HPDE6-E6E7 (cell line): ENCODE measurements around the gene HEG1.

Source experiments
- DNase-seq: peaks from one replicate; pipeline ENCODE4 v3.0.0; 2011; ENCODE audit warnings: missing footprints; ENCODE audit errors: extremely low spot score

The HEG1 gene

DNA sequence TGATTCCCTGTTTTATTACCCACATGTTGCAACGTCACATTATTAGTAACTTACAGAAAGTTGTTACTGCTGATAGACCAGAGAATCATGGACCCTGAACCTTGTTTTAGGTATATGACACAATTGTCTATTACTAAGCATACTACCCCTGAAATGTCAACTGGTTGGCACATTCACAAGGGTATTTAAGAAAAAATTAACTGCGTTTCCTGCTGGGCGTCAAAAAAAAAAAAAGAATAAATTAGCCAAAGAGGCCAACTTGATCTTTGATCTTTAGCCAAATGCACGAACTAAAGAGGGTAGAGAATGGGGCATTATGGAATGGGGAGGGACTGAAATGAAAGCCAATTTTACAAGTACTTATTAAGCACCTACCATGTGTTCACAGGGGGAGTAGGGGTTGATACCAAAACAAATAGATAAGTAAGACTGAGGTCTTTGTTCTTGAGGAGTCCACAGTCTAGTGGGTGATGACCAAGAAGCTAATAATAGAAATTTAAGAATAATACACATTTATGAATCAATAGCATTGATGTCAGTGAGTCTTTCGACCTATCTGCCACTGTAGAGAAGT lies 103.4 kb downstream of the HEG1 start:
- no peak for DNase-seq

DNA sequence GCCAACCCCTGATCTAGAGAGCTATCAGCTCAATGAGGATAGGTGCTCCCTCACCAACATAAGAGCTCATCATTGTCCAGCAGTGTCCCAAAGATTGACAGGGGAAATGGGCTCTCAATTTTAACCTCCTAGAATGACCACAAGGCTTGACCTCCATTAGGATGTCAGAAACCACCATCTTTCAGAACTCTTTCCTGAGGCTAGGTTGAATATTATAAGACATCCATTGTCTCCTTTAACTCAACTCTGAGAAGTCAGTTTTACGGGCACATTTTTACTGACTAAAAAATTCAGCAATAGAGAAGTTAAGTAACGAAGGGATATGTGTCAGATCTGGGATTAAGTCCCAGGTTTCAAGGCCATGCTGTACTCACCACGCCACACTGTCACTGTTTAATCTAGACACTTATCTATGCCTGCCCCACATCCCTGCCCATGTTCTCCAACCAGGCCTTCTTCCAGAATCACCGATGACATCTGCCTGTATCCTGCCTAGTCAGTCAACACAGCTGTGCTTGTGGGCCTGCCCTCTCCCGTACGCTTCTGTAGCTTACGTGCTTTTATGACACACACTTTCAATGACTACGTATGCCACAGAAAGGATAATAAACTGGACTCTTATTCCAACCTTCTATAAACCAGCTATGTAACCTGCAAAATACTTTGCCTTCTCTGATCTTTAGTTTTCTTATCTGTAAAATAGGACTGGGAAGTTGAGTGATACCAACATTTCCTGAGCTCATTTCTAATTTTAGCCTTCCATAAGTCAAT lies 104.1 kb downstream of the HEG1 start:
- DNase-seq: no peak

DNA sequence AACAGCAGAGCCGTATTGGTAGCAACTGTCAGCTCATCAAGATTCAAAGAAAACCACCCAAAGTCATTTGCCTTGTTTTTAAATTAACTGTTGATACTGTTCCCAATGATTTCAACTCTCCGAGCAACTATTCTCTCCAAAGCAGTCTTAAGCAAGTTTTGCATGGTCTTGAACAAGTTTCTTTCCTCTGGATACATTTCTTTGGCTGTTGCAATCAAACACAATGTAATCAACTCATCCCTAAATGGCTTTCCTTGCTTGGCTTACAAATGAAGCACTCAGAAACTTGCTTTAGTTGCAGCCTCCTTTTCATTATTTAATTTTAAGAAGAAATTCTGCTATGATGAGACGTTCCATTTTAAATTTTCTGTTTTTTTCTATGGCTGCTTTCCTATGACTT lies 105.8 kb downstream of the HEG1 start:
- no peak for DNase-seq

DNA sequence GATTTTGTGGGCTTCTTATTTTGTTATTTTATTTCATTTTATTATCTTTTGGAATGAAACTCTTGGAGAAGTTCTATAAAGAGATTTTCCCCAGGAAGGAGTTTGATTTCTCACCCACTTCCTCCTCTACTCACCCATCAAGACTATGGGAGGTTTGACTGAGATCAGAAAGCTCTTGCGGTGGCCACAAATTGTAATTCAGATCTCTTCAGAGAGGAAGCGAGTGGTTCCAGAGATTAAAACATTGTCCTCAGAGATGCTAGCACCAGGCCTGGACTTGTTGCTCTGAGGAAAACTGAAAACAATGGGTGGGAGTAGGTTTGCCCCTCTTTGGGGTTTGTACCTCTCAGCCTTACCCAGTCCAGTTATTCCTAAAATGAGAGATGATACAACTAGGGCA lies 113.2 kb downstream of the HEG1 start:
- DNase-seq: no peak

DNA sequence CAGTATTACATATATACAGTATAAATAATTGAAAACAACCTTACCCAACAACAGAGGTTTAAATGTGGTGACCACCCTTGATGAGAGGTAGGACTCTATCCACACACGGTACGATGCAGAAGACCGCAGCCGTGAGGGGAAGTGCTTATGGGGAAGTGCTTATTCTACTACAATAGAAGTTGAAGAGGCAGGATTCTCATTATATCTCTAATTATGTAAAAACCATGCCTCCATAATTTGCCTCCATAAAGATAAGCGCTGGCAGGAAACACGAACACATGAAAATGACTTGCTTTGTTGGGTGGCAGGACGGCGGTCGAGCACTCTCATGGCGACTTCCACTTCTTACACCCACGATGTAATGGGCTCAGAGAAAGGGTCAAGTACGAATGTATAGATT lies 114.0 kb downstream of the HEG1 start:
- no peak for DNase-seq

DNA sequence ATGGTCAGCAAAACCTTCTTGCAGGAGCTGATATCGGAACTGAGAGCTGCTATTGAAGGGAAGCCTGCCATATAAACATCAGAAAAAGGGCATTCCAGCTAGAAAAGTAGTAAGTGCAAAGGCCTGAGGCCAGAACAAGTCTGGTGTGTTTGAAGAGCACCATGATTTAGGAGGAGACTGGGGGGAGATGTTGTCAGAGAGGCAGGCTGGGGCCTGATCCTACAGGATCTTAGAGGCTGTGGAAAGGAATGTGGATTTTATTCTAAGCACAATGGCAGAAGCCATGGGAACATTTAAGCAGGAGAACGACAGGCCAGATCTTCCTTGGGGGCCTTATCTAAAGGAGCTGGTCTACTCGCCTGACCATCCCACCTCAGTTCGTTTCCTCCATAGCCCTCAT lies 116.1 kb downstream of the HEG1 start:
- DNase-seq: no peak

DNA sequence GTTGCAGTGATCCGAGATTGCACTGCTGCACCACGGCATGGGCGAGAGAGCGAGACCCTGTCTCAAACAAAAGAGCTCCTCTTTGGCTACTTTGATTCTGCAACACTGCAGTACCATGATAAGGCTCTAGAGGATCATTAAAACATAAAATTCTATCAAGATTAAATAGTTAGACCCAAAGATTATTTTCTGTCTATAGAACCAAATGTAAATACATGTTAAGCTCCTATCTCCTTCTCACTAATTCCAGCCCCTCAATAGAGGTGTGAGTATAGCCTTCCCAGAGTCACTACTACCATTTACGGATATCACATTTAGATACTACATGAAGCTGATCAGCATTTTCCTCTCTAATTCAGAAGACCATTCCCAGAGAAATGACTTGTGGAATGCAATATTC lies 116.9 kb downstream of the HEG1 start:
- DNase-seq: no peak

DNA sequence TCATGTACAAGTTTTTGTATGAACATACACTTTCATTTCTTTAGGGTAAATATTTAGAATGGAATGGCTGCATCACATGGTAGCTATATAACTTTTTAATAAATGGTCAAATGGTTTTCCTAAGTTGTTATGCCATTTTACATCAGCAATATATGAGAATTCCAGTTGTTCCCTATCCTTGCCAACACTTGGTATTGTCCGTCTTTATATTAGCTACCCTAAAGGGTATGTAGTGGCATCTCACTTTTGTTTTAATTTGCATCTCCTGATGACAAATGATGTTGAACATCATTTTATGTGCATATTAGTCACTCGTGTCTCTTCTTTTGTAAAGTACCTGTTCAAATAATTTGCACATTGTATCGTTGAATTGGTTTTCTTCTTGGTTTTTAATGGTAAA lies 118.7 kb downstream of the HEG1 start:
- no peak for DNase-seq

DNA sequence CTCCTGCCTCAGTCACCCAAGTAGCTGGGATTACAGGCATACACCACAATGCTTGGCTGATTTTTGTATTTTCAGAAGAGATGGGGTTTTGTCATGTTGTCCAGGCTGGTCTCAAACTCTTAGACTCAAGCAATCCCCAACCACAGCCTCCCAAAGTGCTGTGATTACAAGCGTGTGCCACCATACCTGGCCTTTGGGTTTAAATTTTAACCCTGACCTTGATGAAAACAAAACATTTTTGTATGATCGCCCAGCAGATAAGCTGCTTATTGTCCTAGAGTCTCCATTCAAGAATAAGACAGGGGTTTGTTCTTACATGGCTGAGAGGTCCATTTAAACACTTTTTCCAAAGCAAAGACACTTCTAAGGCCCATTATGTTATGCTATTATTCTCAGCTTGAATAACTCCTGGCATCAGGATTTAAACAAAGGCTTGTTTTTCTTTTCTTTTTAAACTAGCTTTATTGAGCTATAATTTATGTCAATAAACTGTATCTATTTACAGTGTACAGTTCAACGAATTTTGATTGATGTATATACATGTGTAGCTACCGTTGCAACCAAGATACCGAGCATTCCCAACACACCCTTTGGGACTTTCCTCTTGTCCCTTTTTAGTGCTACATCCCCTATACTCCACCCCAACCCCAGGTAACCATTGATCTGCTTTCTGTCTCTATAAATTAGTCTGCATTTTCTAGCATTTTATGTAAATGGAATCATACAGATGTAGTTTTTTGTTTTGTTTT lies 119.8 kb downstream of the HEG1 start:
- no peak for DNase-seq

DNA sequence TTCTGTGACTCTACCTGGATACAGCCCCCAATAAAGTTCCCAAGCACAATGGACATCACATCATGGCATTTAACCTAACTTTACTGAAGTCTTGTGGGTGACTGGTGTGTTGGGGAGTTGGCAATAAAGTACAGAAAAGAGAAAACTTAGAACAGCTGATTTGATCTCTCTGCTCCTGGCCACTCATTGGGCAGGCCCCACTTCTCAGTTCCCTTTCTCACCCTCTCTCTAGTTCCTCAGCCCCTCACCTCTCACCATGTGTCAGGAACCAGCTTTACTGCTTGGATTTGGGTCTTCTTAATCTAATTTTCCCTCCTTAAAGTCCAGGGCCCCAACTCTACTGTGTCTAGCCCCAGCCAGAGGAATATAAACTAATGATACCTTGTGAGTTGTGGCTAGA lies 120.5 kb downstream of the HEG1 start:
- no peak for DNase-seq

DNA sequence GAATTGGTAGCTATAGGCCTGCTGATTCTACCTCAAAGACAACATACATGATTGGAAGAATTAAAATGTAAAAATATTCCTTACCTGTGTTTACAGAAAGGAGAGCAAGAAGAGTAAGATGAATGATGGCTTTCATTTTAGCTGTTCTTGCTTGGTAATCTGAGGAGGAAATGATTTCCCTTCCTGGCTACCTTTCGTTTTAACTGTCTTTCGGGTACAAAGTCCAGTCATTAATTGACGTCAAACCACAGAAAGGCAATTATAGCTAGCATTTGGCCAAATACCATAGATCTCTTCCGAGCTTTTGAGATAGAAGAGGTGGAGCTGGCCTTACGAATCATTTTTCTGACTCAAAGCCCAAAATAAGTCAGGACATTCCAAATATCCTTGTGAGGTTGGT lies 121.2 kb downstream of the HEG1 start, which contains the start of gene MUC13:
Gene MUC13, minus strand, starts transcription at position 175 of the 400 bp plus-strand sequence. Its CDS starts 39 bp downstream, at position 136.
- DNase-seq: no peak

DNA sequence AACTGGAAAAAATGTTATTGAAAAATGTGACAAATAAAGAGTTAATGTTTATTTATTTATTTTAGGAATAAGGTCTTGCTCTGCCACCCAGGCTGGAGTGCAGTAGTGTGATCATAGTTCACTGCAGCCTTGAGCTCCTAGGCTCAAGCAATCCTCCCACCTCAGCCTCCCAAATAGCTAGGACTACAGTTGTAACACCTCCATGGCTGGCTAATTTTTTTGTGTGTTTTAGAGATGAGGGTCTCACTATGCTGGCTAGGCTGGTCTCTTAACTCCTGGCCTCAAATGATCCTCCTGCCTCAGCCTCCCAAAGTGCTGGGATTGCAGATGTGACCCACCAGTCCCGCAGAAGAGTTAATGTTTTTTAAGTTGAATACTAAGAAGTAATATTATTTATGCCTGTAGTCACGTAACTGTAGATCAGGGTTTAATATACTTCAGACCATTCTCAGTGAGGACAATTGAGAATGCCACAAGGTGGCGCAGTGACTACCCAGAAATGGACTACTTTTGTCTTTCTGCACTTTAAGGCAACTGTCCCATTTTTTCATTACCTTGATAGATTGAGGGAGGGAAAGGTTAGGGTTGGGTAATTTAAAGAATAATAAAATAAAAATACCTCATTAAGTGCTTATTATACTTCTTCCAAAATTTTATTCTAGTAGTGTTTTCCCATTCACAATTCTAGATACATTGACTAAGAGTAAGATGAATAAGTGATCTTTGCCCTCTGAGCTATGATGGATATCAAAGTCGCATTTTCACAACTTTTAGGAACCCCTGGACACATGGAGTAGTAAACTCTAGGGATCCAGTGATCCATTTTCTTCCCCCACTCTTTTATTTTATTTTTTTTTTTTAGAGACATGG lies 127.2 kb downstream of the HEG1 start:
- DNase-seq: peak; percentile 22

DNA sequence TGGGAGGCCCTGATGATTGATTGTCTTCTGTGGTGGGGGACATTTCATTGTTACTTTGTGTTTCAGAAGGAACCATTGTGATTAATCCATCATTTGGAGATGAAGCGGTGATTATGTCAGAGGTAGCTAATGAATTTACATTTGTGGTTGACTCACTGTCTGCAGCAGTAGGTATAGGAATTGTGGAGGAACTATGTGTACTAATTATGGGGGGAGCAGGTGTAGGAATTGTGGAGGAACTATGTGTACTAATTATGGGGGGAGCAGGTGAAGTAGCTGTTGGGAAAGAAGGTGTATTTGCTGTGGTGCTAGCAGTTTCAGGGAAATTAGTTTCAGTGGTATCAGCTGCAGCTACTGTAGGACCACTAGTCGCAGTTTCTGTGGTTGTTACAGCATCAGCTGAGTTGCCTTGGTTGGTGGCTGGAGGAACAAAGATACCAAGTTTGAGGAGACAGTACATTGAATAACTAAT lies 128.2 kb downstream of the HEG1 start:
- DNase-seq: no peak

DNA sequence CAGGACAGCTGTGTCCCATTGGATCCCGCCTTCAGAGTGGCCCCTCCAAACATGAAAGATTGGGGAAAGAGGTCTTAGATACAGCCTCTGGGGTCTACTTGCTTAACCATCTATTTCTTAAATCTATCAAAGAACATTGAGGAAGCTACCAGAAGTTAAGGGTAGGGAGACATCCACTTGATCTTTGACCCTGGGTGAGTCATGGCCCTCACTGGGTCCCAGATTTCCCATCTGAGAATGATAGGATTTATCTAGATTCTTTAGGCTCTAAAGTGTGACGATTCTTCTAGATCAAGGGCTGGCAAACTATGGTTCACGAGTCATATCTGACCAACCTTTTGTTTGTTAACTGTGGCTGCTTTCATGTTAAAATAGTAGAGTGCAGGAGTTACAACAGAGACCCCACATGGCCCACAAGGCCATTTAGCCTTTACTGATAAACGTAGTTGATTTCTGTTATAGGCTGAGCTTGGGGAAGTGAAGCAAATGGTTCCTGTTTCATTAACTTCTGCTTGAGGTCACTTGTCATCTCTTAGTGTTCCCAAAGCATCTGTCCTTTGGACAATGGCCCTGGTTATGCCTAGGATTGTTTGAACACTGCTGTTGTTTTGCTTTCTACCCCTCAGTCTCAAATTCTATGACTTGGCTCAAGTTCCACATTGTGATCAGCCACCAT lies 129.2 kb downstream of the HEG1 start:
- DNase-seq: no peak

DNA sequence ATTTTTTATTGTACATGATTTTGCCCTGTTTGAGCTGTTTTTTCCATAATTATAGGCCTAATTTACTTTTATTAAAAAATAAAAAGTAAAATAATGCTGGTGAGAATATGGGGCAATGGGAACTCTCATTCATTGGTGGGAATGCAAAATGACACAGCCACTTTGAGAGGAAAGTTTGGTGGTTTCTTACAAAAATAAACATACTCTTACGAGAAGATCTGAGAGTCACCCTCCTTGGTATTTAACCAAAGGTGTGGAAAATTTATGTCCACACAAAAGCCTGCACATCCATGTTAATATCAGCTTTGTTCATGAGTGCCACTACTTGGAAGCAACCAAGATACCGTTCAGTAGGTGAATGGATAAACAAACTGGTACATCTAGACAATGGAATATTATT lies 131.1 kb downstream of the HEG1 start:
- DNase-seq: no peak

DNA sequence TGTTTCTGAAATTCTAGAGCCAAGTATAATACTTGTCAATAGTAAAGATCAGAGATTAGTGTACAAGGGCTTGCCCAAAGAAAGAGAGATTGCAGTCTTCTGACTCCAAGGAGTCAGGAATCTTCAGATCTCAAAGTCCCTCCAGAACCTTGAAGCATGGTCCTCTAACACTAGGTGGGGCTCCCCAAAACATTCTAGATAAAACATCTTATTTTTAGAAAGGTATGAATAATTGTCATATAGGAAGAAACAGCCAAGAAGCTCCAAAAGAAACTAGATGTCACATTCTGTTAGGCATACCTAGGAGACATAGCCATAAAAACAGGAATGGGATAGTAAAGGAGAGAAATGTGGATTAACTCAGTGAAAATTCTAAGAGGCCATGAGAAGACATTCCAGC lies 132.0 kb downstream of the HEG1 start:
- DNase-seq: no peak

DNA sequence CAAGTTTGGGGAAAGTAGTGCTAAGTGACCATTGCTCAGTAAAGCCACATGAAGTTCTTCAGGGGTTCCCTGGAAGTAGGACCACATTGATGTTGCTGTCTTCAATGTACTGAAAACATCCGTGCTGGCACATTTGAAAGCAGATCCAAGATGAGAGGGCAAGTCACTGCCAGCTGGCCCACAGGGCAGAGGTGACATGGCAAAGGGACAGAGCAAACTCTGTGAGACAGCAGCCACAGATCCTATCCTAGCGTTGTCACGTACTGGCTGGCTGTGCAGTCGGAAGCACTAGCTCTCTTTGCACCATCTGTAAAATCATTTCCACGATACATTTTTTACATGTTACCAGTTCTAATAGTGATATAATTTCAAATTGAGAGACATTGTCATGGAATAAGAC lies 135.1 kb downstream of the HEG1 start:
- no peak for DNase-seq

DNA sequence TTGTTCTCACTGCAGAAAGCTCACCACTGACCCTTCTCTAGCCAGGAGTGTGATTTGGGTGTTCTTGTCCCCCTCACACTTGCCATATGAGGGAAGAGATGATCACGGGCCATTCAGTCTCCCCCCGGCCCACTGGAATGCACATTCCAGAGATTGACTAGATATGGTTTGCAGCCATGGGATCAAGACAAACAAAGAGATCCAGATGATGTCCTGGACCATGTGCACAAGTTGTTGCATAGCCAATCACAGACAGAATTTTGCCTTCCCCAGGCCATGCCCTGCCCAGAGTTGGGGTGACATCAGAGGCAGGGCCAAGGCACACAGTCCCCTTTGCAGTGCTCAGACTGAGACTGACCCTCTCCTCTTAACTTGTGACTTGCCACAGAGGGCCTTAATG lies 136.0 kb downstream of the HEG1 start:
- DNase-seq: no peak

DNA sequence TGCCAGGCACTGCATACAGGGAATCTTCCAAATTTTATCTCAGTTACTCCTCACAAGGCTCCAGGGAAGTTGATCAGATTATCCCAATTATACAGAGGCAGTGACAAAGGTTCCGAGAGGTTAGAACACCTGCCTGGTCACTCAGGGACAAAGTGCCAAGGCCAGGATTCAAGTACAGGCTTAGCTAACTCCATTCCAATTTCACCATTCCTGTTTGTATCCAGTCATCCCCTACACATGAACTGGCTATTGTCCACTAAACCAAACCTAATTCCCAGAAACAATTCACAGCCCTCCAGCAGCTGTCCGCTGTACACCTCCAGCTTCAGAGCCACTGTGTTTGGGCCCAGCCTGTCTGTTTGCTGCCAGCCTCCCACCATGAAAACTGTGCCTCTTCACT lies 137.3 kb downstream of the HEG1 start:
- DNase-seq: no peak

DNA sequence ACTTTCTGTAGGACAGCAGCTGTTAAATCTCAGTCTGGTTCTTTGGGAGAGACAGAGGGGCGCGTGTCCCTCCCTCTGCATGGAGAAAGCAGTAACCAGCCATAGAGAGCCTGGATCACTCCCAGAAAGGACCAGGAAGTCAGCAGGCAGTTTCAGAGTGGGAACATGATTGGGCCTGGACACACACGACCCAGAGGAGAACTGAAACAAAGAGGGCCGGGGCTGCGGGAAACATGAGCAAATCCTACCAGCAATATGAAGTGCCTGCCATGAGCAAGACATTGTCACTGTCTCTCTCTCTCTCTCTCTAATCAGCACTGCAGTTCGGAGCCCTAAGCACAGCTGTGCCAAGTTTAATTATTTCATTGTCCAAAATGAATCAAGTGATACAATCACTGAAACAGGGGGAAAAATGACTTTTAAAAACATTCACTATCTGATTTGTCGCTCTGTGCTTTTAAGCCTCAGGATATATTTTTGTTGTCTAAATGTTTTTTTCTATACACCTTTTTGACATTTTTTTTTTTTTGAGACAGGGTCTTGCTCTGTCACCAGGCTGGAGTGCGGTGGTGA lies 138.9 kb downstream of the HEG1 start:
- DNase-seq: no peak
